ENCODE data around the gene MRPS6. TPM values are rescaled to one million over a fixed set of nuclear protein-coding genes. Genes with fewer than 3 reads are reported as not detected.

Gene MRPS6
- total RNA-seq, 1 donor: 19.2 TPM

- peaks cover 12% of the 10 kb centered on the region for H3K27me3 ChIP-seq (ENCODE audit: insufficient read depth, low read length)
- DNase-seq (ENCODE audit: insufficient read length, low spot score, missing footprints): no peak
- no peak overlapping the region for H3K4me2 ChIP-seq (ENCODE audit: insufficient read depth, low read length)
- H3K4me1 ChIP-seq (ENCODE audit: insufficient read depth, low read length): no peaks in the 10 kb centered on the region
- H3K36me3 ChIP-seq (ENCODE audit: insufficient read depth, low read length): no peaks in the 10 kb centered on the region
- no peak overlapping the region for H3K27ac ChIP-seq (ENCODE audit: low read depth, low read length)
- H3K79me2 ChIP-seq (ENCODE audit: insufficient read depth, low read length): no peaks in the 10 kb centered on the region
- no peaks in the 10 kb centered on the region for H3K9me3 ChIP-seq (ENCODE audit: low read depth, low read length)
- H3K4me3 ChIP-seq (ENCODE audit: insufficient read depth, low read length): no peak overlapping the region
- no peaks in the 10 kb centered on the region for H4K20me1 ChIP-seq (ENCODE audit: insufficient read depth, low read length)
- TF ChIP-seq, protein P1, sequence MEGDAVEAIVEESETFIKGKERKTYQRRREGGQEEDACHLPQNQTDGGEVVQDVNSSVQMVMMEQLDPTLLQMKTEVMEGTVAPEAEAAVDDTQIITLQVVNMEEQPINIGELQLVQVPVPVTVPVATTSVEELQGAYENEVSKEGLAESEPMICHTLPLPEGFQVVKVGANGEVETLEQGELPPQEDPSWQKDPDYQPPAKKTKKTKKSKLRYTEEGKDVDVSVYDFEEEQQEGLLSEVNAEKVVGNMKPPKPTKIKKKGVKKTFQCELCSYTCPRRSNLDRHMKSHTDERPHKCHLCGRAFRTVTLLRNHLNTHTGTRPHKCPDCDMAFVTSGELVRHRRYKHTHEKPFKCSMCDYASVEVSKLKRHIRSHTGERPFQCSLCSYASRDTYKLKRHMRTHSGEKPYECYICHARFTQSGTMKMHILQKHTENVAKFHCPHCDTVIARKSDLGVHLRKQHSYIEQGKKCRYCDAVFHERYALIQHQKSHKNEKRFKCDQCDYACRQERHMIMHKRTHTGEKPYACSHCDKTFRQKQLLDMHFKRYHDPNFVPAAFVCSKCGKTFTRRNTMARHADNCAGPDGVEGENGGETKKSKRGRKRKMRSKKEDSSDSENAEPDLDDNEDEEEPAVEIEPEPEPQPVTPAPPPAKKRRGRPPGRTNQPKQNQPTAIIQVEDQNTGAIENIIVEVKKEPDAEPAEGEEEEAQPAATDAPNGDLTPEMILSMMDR (IDR thresholded peaks at IDR 0.05; ENCODE audit: extremely low read depth, low read depth, low read length): no peak
- no peak overlapping the region for H2AFZ ChIP-seq (ENCODE audit: low read length)
Observed at GRCh38 chr21:34176448-34176847, 103.1 kb downstream of the MRPS6 start.

DNA sequence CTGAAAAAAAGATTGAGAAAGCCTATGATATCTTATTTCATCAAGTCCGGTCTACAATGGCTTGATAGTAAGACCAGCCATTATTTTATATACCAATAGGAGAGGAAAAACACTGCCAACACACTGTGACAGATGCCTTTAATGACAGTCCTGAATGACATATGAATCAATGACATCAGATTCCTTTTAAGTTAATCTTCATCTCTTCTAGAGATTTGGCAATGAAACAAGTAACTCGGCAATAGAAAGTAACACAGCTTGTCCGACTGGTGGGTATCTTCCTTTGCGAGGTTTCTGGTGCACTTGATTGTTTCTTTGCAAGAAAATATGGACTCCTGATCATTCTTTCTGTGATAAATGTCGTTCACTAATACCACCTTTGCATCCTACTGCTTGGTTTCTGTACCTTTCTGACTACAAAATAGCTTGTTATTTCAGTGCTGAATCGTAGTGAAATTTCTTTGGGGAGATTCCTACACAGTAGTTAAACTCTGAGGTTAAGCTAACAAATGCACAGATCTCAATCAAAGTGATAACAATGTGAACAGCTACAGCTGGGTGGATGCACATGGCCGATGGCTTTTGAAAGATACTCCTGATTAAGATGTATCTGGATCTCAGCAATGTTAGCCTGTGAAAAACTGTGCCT, 104.7 kb downstream of the MRPS6 start:
- Histone ChIP-seq H3K4me2 (ENCODE audit: insufficient read depth, low read length) (no peak overlapping the region), H4K20me1 (ENCODE audit: insufficient read depth, low read length) (no peaks in the 10 kb centered on the region), H3K9me3 (ENCODE audit: low read depth, low read length) (no peaks in the 10 kb centered on the region), H3K27ac (ENCODE audit: low read depth, low read length) (no peak overlapping the region), H2AFZ (ENCODE audit: low read length) (no peak overlapping the region), H3K36me3 (ENCODE audit: insufficient read depth, low read length) (no peaks in the 10 kb centered on the region), H3K27me3 (ENCODE audit: insufficient read depth, low read length) (peaks cover 12% of the 10 kb centered on the region), H3K4me1 (ENCODE audit: insufficient read depth, low read length) (no peaks in the 10 kb centered on the region), H3K79me2 (ENCODE audit: insufficient read depth, low read length) (no peaks in the 10 kb centered on the region), H3K4me3 (ENCODE audit: insufficient read depth, low read length) (no peak overlapping the region)
- DNase-seq (ENCODE audit: insufficient read length, low spot score, missing footprints): no peak
- TF ChIP-seq, protein P1 (IDR thresholded peaks at IDR 0.05; ENCODE audit: extremely low read depth, low read depth, low read length): no peak

- no peak overlapping the region for H3K27ac ChIP-seq (ENCODE audit: low read depth, low read length)
- H2AFZ ChIP-seq (ENCODE audit: low read length): no peak overlapping the region
- no peaks in the 10 kb centered on the region for H3K79me2 ChIP-seq (ENCODE audit: insufficient read depth, low read length)
- no peak for DNase-seq (ENCODE audit: insufficient read length, low spot score, missing footprints)
- peaks cover 12% of the 10 kb centered on the region for H3K27me3 ChIP-seq (ENCODE audit: insufficient read depth, low read length)
- no peak overlapping the region for H3K4me3 ChIP-seq (ENCODE audit: insufficient read depth, low read length)
- TF ChIP-seq, protein P1 (IDR thresholded peaks at IDR 0.05; ENCODE audit: extremely low read depth, low read depth, low read length): no peak
- no peaks in the 10 kb centered on the region for H3K9me3 ChIP-seq (ENCODE audit: low read depth, low read length)
- H3K36me3 ChIP-seq (ENCODE audit: insufficient read depth, low read length): no peaks in the 10 kb centered on the region
- no peak overlapping the region for H3K4me2 ChIP-seq (ENCODE audit: insufficient read depth, low read length)
- H4K20me1 ChIP-seq (ENCODE audit: insufficient read depth, low read length): no peaks in the 10 kb centered on the region
- H3K4me1 ChIP-seq (ENCODE audit: insufficient read depth, low read length): no peaks in the 10 kb centered on the region
Observed at GRCh38 chr21:34179204-34179935, 106.0 kb downstream of the MRPS6 start.

GRCh38 chr21:34180407-34180806, 107.0 kb downstream of the MRPS6 start:
- H3K79me2 ChIP-seq (ENCODE audit: insufficient read depth, low read length): no peaks in the 10 kb centered on the region
- H3K4me2 ChIP-seq (ENCODE audit: insufficient read depth, low read length): no peak overlapping the region
- no peaks in the 10 kb centered on the region for H4K20me1 ChIP-seq (ENCODE audit: insufficient read depth, low read length)
- no peak overlapping the region for H3K4me3 ChIP-seq (ENCODE audit: insufficient read depth, low read length)
- H2AFZ ChIP-seq (ENCODE audit: low read length): no peak overlapping the region
- DNase-seq (ENCODE audit: insufficient read length, low spot score, missing footprints): no peak
- H3K27me3 ChIP-seq (ENCODE audit: insufficient read depth, low read length): peaks cover 12% of the 10 kb centered on the region
- no peak overlapping the region for H3K27ac ChIP-seq (ENCODE audit: low read depth, low read length)
- H3K36me3 ChIP-seq (ENCODE audit: insufficient read depth, low read length): no peaks in the 10 kb centered on the region
- no peaks in the 10 kb centered on the region for H3K9me3 ChIP-seq (ENCODE audit: low read depth, low read length)
- TF ChIP-seq, protein P1 (IDR thresholded peaks at IDR 0.05; ENCODE audit: extremely low read depth, low read depth, low read length): no peak
- H3K4me1 ChIP-seq (ENCODE audit: insufficient read depth, low read length): no peaks in the 10 kb centered on the region
